Eye (tissue), 1 donor: ENCODE results near the gene MSH6.
"Not testable (repeated sequence)": the region's sequence is repeated elsewhere in the genome, so short reads cannot be mapped to it uniquely, and the experiment has no call there.

ENCODE experiments used
- DNase-seq: peaks from one replicate; pipeline ENCODE4 v3.0.0-alpha.2; 2015

MSH6 gene

GRCh38 chr2:47849368-47849767 is 66.4 kb downstream of the MSH6 start:
- no peak for DNase-seq

DNA sequence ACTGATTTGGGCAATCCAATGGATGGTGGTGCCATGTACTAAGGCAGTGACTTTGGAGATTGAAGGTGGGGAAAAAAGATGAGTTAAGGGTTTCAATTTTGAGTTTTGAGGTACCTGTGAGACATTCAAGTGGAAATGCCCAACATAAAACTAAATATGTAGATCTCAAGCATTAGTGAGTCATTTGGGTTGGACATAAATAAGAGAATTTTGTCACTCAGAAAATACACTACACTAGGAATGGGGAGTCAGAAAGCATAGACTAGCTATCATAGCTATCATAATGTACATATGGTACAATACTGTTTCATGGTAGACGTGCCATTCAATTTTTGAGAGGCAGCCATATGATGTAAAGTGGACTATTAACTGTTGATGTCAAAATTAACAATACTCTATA is 67.3 kb downstream of the MSH6 start:
- DNase-seq, result no peak

- DNase-seq, result not testable (repeated sequence)
These were observed 70.3 kb downstream of the MSH6 start for GRCh38 chr2:47853067-47853777.
